IMR-90 (cell line): ENCODE measurements around the gene SARDH. TPM values are rescaled to one million over a fixed set of nuclear protein-coding genes. Genes with fewer than 3 reads are reported as not detected.

Experiments
- ATAC-seq: fragments of 200-7000 bp; cut with Tn5 transposase; 2 replicates; pipeline ENCODE4 v1.9.1; 2020; ENCODE audit warnings: low read depth, mild to moderate bottlenecking, moderate library complexity
- BruUV-seq: library from RNA; stranded (reverse); fragments of 400-500 nt; replicated peaks from 2 replicates; lab custom pipeline; 2021; lab: Mats Ljungman, UMichigan
- CTCF ChIA-PET: fragments of 300-600 bp; formaldehyde crosslinking; extraction: SDS; loops from one replicate; lab custom pipeline; 2021; ENCODE audit warnings: antibody characterized with exemption; lab: Yijun Ruan, JAX
- POLR2A ChIA-PET: fragments of 300-600 bp; sonication (Branson Sonifier 250); formaldehyde crosslinking; loops from one replicate; lab custom pipeline; 2022; ENCODE audit warnings: antibody characterized with exemption; ENCODE audit not compliant: unreplicated experiment; lab: Charles Lee
- DNase-seq: peaks from one replicate; pipeline ENCODE4 v3.0.0; 2013
- H2AFZ ChIP-seq: replicated peaks from 2 replicates; pipeline ENCODE3; 2013; ENCODE audit warnings: low read length, mild to moderate bottlenecking; ENCODE audit not compliant: poor library complexity
- H2AK5ac ChIP-seq: 2 replicates; pipeline ENCODE4 v1.6.1; 2013; ENCODE audit warnings: low read depth, low read length, inconsistent platforms
- H2AK9ac ChIP-seq: replicated peaks from 2 replicates; pipeline ENCODE3; 2013; ENCODE audit warnings: mild to moderate bottlenecking, low read depth, low read length, moderate library complexity; ENCODE audit not compliant: poor library complexity
- H2BK120ac ChIP-seq: 2 replicates; pipeline ENCODE4 v1.6.1; 2013; ENCODE audit warnings: low read depth, low read length, inconsistent platforms
- H2BK15ac ChIP-seq: 3 replicates; pipeline ENCODE4 v1.6.1; 2013; ENCODE audit warnings: low read depth, low read length, inconsistent platforms
- H2BK20ac ChIP-seq: 2 replicates; pipeline ENCODE4 v1.6.1; 2013; ENCODE audit warnings: low read depth, mild to moderate bottlenecking, inconsistent platforms, low read length, moderate library complexity
- H2BK5ac ChIP-seq: 2 replicates; pipeline ENCODE4 v1.6.1; 2013; ENCODE audit warnings: mild to moderate bottlenecking, low read depth, low read length, inconsistent platforms; ENCODE audit not compliant: poor library complexity, severe bottlenecking
- H3K14ac ChIP-seq: replicated peaks from 2 replicates; pipeline ENCODE4 v1.6.1; 2013; ENCODE audit warnings: low read depth, low read length, inconsistent platforms
- H3K18ac ChIP-seq: 2 replicates; pipeline ENCODE4 v1.6.1; 2013; ENCODE audit warnings: low read depth, low read length, control low read depth
- H3K23ac ChIP-seq: 2 replicates; pipeline ENCODE4 v1.6.1; 2013; ENCODE audit warnings: low read depth, low read length, inconsistent platforms
- H3K27ac ChIP-seq: 2 replicates; pipeline ENCODE4 v1.5.1; 2013; ENCODE audit warnings: mild to moderate bottlenecking, control low read depth, low read length; ENCODE audit not compliant: insufficient read depth
- H3K27me3 ChIP-seq: 2 replicates; pipeline ENCODE4 v1.6.1; 2013; ENCODE audit warnings: low read length; ENCODE audit not compliant: control insufficient read depth, insufficient read depth
- H3K36me3 ChIP-seq: 2 replicates; pipeline ENCODE4 v1.6.1; 2013; ENCODE audit warnings: low read length, mixed read lengths; ENCODE audit not compliant: control insufficient read depth, insufficient read depth
- H3K4ac ChIP-seq: 2 replicates; pipeline ENCODE4 v1.6.1; 2013; ENCODE audit warnings: low read depth, low read length, inconsistent platforms
- H3K4me1 ChIP-seq: 2 replicates; pipeline ENCODE4 v1.6.1; 2013; ENCODE audit warnings: low read length, mixed read lengths; ENCODE audit not compliant: control insufficient read depth, insufficient read depth
- H3K4me2 ChIP-seq: 2 replicates; pipeline ENCODE4 v1.6.1; 2013; ENCODE audit warnings: low read depth, mild to moderate bottlenecking, control low read depth, low read length, moderate library complexity
- H3K4me3 ChIP-seq: 2 replicates; pipeline ENCODE4 v1.5.1; 2013; ENCODE audit warnings: low read depth, mild to moderate bottlenecking, control low read depth, low read length, moderate library complexity; ENCODE audit not compliant: insufficient read depth
- H3K56ac ChIP-seq: 2 replicates; pipeline ENCODE4 v1.6.1; 2013; ENCODE audit warnings: low read length, inconsistent platforms; ENCODE audit not compliant: insufficient read depth; ENCODE audit errors: extremely low read depth
- H3K79me1 ChIP-seq, 2 experiments: 2 replicates each; pipeline ENCODE4 v1.6.1; 2013; ENCODE audit warnings: low read length in 2 of 2, inconsistent platforms in 1 of 2, low read depth in 1 of 2
- H3K9ac ChIP-seq: 2 replicates; pipeline ENCODE4 v1.6.1; 2013; ENCODE audit warnings: low read depth, low read length, control low read depth
- H3K9me1 ChIP-seq: 2 replicates; pipeline ENCODE4 v1.6.1; 2013; ENCODE audit warnings: low read length, inconsistent platforms; ENCODE audit not compliant: insufficient read depth
- H3K9me3 ChIP-seq: 2 replicates; pipeline ENCODE4 v1.6.1; 2013; ENCODE audit warnings: low read length; ENCODE audit not compliant: control insufficient read depth, insufficient read depth
- H4K20me1 ChIP-seq: 2 replicates; pipeline ENCODE4 v1.6.1; 2013; ENCODE audit warnings: low read length, inconsistent platforms; ENCODE audit not compliant: insufficient read depth
- H4K5ac ChIP-seq: 2 replicates; pipeline ENCODE4 v1.6.1; 2013; ENCODE audit warnings: mild to moderate bottlenecking, low read depth, low read length, control low read depth
- H4K8ac ChIP-seq, 2 experiments: 2 replicates each; pipeline ENCODE4 v1.6.1; 2013; ENCODE audit warnings: low read depth in 2 of 2, low read length in 2 of 2, control low read depth in 1 of 2, inconsistent platforms in 1 of 2
- H4K91ac ChIP-seq: 2 replicates; pipeline ENCODE4 v1.6.1; 2013; ENCODE audit warnings: low read depth, low read length, inconsistent platforms; ENCODE audit not compliant: insufficient read depth
- BHLHE40 ChIP-seq: fragments of 150-350 bp; IDR thresholded peaks from 2 replicates; pipeline ENCODE4 v1.6.1; 2016; ENCODE audit warnings: mild to moderate bottlenecking, low read depth, low read length
- CEBPB ChIP-seq: IDR thresholded peaks from 2 replicates; pipeline ENCODE4 v1.6.1; 2012; ENCODE audit warnings: low read depth, low read length, improper control_type of control experiment
- CHD1 ChIP-seq: IDR thresholded peaks from 2 replicates; pipeline ENCODE4 v1.6.1; 2012; ENCODE audit warnings: low read depth, low read length, improper control_type of control experiment
- CTCF ChIP-seq: conservative IDR thresholded peaks from 2 replicates; pipeline ENCODE4 v1.5.1; 2012; ENCODE audit warnings: mild to moderate bottlenecking, low read depth, low read length, improper control_type of control experiment
- ELK1 ChIP-seq: fragments of 150-350 bp; IDR thresholded peaks from 2 replicates; pipeline ENCODE4 v1.6.1; 2016; ENCODE audit warnings: low read depth, mild to moderate bottlenecking, low read length, moderate library complexity, borderline replicate concordance
- FOS ChIP-seq: fragments of 150-350 bp; IDR thresholded peaks from 2 replicates; pipeline ENCODE4 v1.6.1; 2016; ENCODE audit warnings: low read depth, low read length
- MAFK ChIP-seq: IDR thresholded peaks from 2 replicates; pipeline ENCODE4 v1.6.1; 2012; ENCODE audit warnings: low read depth, low read length, improper control_type of control experiment
- MAZ ChIP-seq: IDR thresholded peaks from 2 replicates; pipeline ENCODE4 v1.6.1; 2012; ENCODE audit warnings: low read depth, mild to moderate bottlenecking, low read length, improper control_type of control experiment, moderate library complexity, borderline replicate concordance
- MXI1 ChIP-seq: IDR thresholded peaks from 2 replicates; pipeline ENCODE4 v1.6.1; 2012; ENCODE audit warnings: low read depth, mild to moderate bottlenecking, low read length, moderate library complexity, borderline replicate concordance
- NFE2L2 ChIP-seq: fragments of 150-350 bp; IDR thresholded peaks from 2 replicates; pipeline ENCODE4 v1.6.1; 2016; ENCODE audit warnings: low read depth, mild to moderate bottlenecking, low read length
- POLR2A ChIP-seq: IDR thresholded peaks from 2 replicates; pipeline ENCODE4 v1.6.1; 2012; ENCODE audit warnings: mild to moderate bottlenecking, low read depth, low read length
- RAD21 ChIP-seq: IDR thresholded peaks from 2 replicates; pipeline ENCODE4 v1.6.1; 2012; ENCODE audit warnings: low read length, improper control_type of control experiment
- RCOR1 ChIP-seq: IDR thresholded peaks from 2 replicates; pipeline ENCODE4 v1.6.1; 2012; ENCODE audit warnings: mild to moderate bottlenecking, low read length, improper control_type of control experiment; ENCODE audit not compliant: insufficient replicate concordance
- RFX5 ChIP-seq: IDR thresholded peaks from 2 replicates; pipeline ENCODE4 v1.8.0; 2012; ENCODE audit warnings: low read depth, mild to moderate bottlenecking, low read length, moderate library complexity
- SMC3 ChIP-seq: fragments of 150-350 bp; IDR thresholded peaks from 2 replicates; pipeline ENCODE4 v1.6.1; 2016; ENCODE audit warnings: low read depth, mild to moderate bottlenecking, antibody characterized with exemption, low read length, moderate library complexity
- USF2 ChIP-seq: fragments of 150-350 bp; IDR thresholded peaks from 2 replicates; pipeline ENCODE4 v1.6.1; 2017; ENCODE audit warnings: mild to moderate bottlenecking, antibody characterized with exemption, low read length, low read depth
- WGBS, 2 experiments: methylation state at CpG; one replicate each; pipeline versions ENCODE4 v1.1.5 to v1.1.7; 2013; ENCODE audit warnings: missing lambda C conversion rate in 2 of 2; ENCODE audit not compliant: insufficient read length in 1 of 2; ENCODE audit errors: extremely low coverage in 2 of 2; 5-methylcytosine and 5-hydroxymethylcytosine counted together
- dilution Hi-C: fragments of 300-500 bp; cut with HindIII; formaldehyde crosslinking; loops from one replicate; pipeline ENCODE4 v1.14.3; 2018; ENCODE audit warnings: low sequenced_read_pairs; ENCODE audit not compliant: unreplicated experiment
- in situ Hi-C: fragments of 300-500 bp; cut with MboI; formaldehyde crosslinking; loops from 3 replicates; pipeline ENCODE4 v1.14.3; 2019; ENCODE audit warnings: low sequenced_read_pairs, inconsistent platforms, mixed read lengths
- intact Hi-C: fragments of 100-400 bp; cut with micrococcal nuclease; formaldehyde crosslinking; loops from 2 replicates; pipeline ENCODE4 v1.10.0; 2022
- polyA plus RNA-seq, 3 experiments: library from polyadenylated mRNA; depleted of rRNA; stranded (reverse); fragments of >200 nt; gene quantifications; 2 replicates each; pipeline ENCODE4 v1.2.3, GENCODE V29; 2012; ENCODE audit warnings: low replicate concordance in 1 of 3
- total RNA-seq: library from RNA; depleted of rRNA; stranded (reverse); fragments of >200 nt; gene quantifications from 2 replicates; pipeline ENCODE4 v1.2.3, GENCODE V29; 2012

Gene SARDH
- total and polyA plus RNA-seq, 2 of the 4 experiments (the other 2 are of a cell fraction): 5.0 to 7.5 TPM

- Histone ChIP-seq H3K27ac (no peak overlapping the region), H3K4me2 (no peak overlapping the region), H3K4me1 (peaks cover 4% of the 10 kb centered on the region; the same call in 1 of the 2 replicates), H3K9ac (no peak overlapping the region), H3K36me3 (peaks cover 64% of the 10 kb centered on the region), H4K8ac (no peak overlapping the region), H3K18ac (no peak overlapping the region), H2AFZ (no peak overlapping the region), H3K56ac (no peak overlapping the region), H3K4ac (no peak overlapping the region), H3K9me1 (no peaks in the 10 kb centered on the region; the same call in 1 of the 2 replicates), H3K79me1 (no peaks in the 10 kb centered on the region; a peak in 1 of 4 replicates), H2BK5ac (no peak overlapping the region), H4K91ac (no peak overlapping the region), H3K4me3 (no peak overlapping the region), H2AK5ac (no peak overlapping the region), H4K20me1 (peaks cover 8% of the 10 kb centered on the region; the same call in 1 of the 2 replicates), H3K14ac (no peak overlapping the region), H2BK20ac (no peak overlapping the region), H3K9me3 (peaks cover 8% of the 10 kb centered on the region; the same call in 1 of the 2 replicates), H4K5ac (no peak overlapping the region), H2AK9ac (no peak overlapping the region), H3K27me3 (no peaks in the 10 kb centered on the region), H3K23ac (no peak overlapping the region), H2BK120ac (no peak overlapping the region), H2BK15ac (no peak overlapping the region)
- WGBS, 2 experiments: no CpG with 5 or more reads among the region's 7 CpGs
- ChIA-PET POLR2A (no interaction called here), CTCF (no interaction called here)
- no TSS peak for BruUV-seq
- TF ChIP-seq RAD21: no peak
- no peak for TF ChIP-seq CEBPB
- no peak for TF ChIP-seq MAFK
- no peak for TF ChIP-seq BHLHE40
- no peak for TF ChIP-seq RCOR1
- no peak for TF ChIP-seq MAZ
- no peak for TF ChIP-seq USF2
- no peak for TF ChIP-seq SMC3
- no peak for TF ChIP-seq CTCF
- no peak for TF ChIP-seq RFX5
- TF ChIP-seq MXI1: no peak
- TF ChIP-seq FOS: no peak
- TF ChIP-seq POLR2A: no peak
- TF ChIP-seq CHD1: no peak
- no peak for TF ChIP-seq NFE2L2
- TF ChIP-seq ELK1: no peak
- dilution Hi-C loops (no loop called here), in situ Hi-C loops (no loop called here), intact Hi-C loops (no loop called here)
- ATAC-seq (no peak), DNase-seq (no peak)
Observed at GRCh38 chr9:133772581-133772980, 34.4 kb upstream of the SARDH start.
